NCI-H1436 treated with DMSO at 0.1 percent for 48 hours (cell line): Measurements from ENCODE around the gene ANO8.
"Not testable (repeated sequence)": the region's sequence is repeated elsewhere in the genome, so short reads cannot be mapped to it uniquely, and the experiment has no call there.

Source experiments
- DNase-seq: peaks from one replicate; lab custom pipeline; 2025; lab: John Stamatoyannopoulos, UW

Gene ANO8

DNA sequence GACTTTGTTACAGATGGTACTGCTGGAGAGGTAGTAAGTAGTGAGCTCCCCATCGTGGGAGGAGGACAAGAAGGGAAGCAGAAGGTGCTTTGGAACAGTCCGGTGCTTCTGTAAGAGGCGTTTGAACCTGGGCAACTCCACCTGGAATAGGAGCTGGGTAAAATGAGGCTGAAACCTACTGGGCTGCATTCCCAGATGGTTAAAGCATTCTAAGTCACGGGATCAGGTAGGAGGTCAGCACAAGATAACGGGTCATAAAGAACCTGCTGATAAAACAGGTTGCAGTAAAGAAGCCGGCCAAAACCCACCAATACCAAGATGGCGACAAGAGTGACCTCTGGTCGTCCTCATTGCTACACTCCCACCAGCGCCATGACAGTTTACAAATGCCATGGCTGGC lies 47.9 kb downstream of the ANO8 start:
- no peak for DNase-seq

DNA sequence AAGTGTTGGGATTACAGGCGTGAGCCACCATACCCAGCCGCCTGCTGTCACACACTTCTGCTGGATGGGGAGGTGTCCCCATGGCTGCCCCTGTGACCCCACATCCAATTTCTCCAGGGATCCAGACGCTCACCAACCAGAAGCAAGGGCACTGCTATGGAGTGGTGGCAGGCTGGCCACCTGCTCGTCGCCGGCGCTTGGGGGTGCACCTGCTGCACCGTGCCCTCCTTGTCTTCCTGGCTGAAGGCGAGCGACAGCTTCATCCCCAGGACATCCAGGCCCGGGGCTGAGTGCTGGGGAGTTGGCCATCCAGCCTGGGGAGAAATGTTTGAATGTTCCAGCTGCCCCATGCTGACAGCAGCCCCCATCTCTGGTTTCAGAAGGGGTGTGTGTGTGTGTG lies 48.4 kb downstream of the ANO8 start:
- no peak for DNase-seq

DNA sequence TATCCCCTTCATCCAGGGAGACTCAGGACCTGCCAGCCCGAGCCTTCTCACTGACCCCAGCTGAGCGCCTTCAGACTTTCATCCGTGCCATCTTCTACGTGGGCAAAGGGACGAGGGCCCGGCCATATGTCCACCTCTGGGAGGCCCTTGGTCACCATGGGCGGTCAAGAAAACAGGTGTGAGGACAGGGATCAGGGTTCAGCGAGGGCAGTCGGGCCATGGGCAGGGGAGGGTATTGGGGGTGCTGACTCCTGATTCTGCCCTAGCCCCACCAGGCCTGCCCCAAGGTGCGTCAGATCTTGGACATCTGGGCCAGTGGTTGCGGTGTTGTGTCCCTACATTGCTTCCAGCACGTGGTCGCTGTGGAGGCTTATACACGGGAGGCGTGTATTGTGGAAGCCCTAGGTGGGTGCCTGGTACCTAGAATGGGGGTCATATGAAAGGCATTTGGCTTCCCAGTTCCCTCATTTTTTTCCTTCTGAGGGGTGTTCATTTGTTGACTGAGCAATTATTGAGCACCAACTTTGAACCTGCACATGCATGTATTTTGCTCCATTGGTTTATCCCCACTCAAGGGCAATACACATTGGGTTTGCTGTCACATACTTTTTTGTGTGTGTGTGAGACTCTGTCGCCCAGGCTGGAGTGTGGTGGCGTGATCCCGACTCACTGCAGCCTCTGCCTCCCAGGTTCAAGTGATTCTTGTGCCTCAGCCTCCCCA lies 49.1 kb downstream of the ANO8 start:
- no peak for DNase-seq

DNA sequence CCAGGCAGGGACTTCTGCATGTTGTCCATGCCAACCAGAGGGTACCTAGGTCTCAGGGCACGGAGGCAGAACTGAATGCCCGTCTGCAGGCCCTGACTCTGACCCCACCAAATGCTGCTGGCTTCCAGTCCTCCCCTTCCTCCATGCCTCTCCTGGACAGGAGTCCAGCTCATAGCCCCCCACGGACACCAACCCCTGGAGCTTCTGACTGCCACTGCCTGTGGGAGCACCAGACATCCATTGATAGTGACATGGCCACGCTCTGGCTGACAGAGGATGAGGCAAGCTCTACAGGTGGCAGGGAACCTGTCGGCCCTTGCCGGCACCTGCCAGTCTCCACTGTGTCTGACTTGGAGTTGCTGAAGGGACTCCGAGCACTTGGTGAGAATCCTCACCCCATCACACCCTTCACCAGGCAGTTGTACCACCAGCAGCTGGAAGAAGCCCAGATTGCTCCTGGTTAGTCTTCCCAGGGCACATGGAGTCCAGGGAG lies 51.1 kb downstream of the ANO8 start:
- no peak for DNase-seq

DNA sequence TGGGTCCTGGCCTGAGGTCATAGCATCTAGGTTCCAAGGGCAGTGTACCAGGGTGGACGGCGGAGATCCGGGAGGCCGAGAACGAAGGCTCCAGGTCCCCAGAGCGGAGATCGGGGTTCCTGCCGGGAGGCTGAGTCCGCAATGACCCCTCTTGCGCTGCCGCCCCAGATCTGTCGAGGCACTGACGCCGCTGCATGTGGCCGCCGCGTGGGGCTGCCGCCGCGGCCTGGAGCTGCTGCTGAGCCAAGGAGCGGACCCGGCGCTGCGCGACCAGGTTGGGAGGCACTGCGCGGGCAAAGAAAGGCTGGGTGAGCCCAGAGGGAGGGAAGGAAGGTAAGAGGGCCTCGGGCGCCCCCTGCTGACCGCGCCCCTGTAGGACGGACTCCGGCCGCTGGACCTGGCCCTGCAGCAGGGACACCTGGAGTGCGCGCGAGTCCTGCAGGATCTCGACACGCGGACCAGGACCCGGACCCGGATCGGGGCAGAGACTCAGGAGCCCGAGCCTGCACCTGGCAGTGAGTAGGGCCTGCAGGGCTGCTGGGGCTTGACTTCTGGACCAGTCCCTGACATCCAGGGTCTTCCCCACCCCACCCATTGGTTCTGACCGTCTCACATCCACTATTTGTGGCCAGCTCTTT lies 52.0 kb downstream of the ANO8 start:
- no peak for DNase-seq

DNA sequence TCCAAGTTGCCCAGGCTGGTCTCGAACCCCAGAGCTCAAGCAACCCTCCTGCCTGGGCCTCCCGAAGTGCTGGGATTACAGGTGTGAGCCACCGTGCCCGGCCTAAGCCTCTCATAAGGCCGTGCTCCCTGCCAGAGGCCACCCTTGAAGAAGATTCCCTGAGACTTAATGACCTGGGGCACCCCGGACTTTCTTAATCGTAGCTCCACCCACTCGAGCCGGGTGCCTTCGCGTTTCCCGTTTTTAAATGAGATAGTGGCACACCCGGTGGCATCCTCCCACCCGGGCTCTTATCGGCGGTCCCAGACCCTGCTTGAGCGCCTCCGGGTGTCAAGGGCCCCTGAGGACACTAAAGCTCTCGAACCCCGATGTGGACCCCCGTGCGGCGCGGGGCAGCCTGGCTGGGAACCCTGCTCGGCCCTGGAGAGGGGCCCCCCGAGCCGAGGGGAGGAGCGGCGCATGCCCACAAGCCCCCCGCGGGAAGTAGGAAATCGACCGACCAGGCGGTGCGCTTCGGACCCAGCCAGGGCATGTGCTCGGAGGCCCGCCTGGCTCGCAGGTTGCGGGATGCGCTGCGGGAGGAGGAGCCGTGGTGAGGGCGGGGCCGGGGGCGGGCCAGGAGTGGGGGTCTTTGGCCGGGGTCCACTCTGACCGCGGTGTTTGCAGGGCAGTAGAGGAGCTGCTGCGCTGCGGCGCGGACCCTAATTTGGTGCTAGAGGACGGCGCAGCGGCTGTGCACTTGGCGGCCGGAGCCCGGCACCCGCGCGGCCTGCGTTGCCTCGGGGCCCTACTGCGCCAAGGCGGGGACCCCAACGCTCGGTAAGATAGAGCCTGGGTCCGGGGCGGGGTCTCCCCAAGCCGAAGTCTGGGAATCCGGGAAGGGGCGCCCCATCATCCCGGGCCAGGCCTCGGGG lies 53.0 kb downstream of the ANO8 start, which contains the start of gene ANKLE1:
Gene ANKLE1, plus strand, starts transcription at position 511 of the 914 bp plus-strand sequence. Its CDS starts 20 bp downstream, at position 531.
- no peak for DNase-seq

DNA sequence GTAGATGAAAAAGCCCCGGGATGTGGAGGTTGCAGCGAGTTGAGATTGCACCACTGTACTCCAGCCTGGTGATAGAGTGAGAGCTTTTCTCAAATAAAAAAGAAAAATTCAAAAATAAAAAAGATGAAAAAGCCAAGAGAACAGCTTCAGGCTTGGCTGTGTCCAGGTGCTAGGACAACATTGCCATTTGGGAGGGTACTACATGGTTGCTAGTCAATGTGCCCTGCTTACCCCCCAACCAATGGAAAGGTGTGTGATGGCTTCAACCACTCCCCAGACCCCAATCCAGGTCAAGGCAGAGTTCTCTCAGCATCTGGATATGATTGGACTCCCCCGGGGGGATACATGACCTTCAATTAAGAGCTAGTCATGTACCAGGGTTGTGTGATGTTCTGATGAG lies 55.2 kb downstream of the ANO8 start:
- no peak for DNase-seq

DNA sequence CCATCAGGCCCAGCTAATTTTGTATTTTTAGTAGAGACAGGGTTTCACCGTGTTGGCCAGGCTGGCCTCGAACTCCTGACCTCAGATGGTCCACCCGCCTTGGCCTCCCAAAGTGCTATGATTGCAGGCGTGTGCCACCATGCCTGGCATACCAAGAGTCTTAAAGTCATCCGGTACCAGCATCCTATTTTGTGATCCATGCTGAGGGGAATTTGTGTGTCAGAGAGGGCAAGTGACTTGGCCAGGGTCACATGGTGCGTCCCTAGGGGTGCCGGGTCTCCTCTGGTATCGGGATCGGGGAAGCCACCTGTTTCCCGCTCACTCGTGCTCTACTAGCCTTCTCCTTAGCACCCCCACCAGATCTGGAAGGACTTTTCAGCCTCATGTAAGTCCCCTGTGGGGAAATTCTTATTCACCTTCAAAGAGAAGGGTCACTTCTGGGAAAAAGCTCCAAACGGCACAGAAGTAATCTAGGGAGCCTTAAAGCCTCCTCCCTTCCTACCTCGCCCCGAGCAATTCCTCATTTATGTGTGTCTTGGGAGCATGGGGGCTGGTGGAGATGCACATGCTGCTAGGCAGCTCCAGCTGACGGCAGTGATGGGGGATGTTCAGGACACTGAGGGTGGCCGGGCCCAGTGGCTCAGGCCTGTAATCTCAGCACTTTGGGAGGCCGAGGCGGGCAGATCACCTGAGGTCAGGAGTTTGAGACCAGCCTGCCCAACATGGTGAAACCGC lies 59.0 kb downstream of the ANO8 start:
- no peak for DNase-seq

DNA sequence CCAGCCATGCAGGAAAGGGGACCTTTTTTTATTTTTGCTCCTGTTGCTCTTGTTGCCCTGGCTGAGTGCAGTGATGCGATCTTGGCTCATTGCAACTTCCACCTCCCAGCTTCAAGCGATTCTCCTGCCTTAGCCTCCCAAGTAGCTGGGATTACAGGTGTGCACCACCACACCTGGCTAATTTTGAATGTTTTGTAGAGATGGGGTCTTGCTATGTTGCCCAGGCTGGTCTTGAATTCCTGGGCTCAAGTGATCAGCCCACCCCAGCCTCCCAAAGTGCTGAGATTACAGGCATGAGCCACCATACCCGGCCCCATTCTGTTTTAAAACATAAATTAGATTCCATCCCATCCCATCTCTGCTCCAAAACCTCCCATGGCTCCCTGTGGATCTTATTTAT lies 59.8 kb downstream of the ANO8 start:
- not testable (repeated sequence) for DNase-seq
